Occipital lobe (tissue), 2 donors: ENCODE results near the gene TRMT112. TPM values are rescaled to one million over a fixed set of nuclear protein-coding genes. Genes with fewer than 3 reads are reported as not detected.
A peak's percentile ranks its signal among the peaks of the same experiment; 100 is the strongest.

Experiments used
- DNase-seq: peaks from one replicate; lab custom pipeline; 2025; lab: John Stamatoyannopoulos, UW
- total RNA-seq: library from RNA; depleted of rRNA; stranded (reverse); fragments of >200 nt; gene quantifications from one replicate; pipeline ENCODE4 v1.2.3, GENCODE V29; 2014

TRMT112 gene
- 81.9 TPM for total RNA-seq

GRCh38 chr11:64317325-64317960 lies at the start of gene TRMT112:
Gene TRMT112, minus strand, starts transcription at chr11:64317559. Its CDS starts 33 bp downstream, at chr11:64317526.
- peak; percentile 95 for DNase-seq

GRCh38 chr11:64366751-64367150 lies 49.4 kb upstream of the TRMT112 start:
- no peak for DNase-seq

- no peak for DNase-seq
Observed at GRCh38 chr11:64364911-64365310, 47.6 kb upstream of the TRMT112 start.

- DNase-seq = no peak
Observed at GRCh38 chr11:64364435-64364834, 47.1 kb upstream of the TRMT112 start.

GRCh38 chr11:64362339-64362738 lies 45.0 kb upstream of the TRMT112 start:
- no peak for DNase-seq

- no peak for DNase-seq
Observed at GRCh38 chr11:64361659-64362058, 44.3 kb upstream of the TRMT112 start.

GRCh38 chr11:64360448-64360921 lies 43.1 kb upstream of the TRMT112 start:
- no peak for DNase-seq

GRCh38 chr11:64359712-64360445 lies 42.5 kb upstream of the TRMT112 start:
- peak; percentile 36 for DNase-seq

GRCh38 chr11:64358907-64359711 lies 41.8 kb upstream of the TRMT112 start, which contains the start of gene RPS6KA4:
Gene RPS6KA4, plus strand, starts transcription at chr11:64359162. Its CDS starts 74 bp downstream, at chr11:64359236.
- peak; percentile 23 for DNase-seq

- no peak for DNase-seq
Observed at GRCh38 chr11:64358536-64358906, 41.2 kb upstream of the TRMT112 start.

GRCh38 chr11:64357904-64358535 lies 40.7 kb upstream of the TRMT112 start:
- no peak for DNase-seq

- DNase-seq = no peak
Observed at GRCh38 chr11:64357446-64357845, 40.1 kb upstream of the TRMT112 start.

GRCh38 chr11:64356498-64357411 lies 39.4 kb upstream of the TRMT112 start:
- DNase-seq = no peak

- peak; percentile 42 for DNase-seq
Observed at GRCh38 chr11:64355078-64355940, 38.0 kb upstream of the TRMT112 start.

GRCh38 chr11:64353715-64354506 lies 36.6 kb upstream of the TRMT112 start:
- DNase-seq = no peak

- no peak for DNase-seq
Observed at GRCh38 chr11:64352995-64353714, 35.8 kb upstream of the TRMT112 start.

- no peak for DNase-seq
Observed at GRCh38 chr11:64352099-64352994, 35.0 kb upstream of the TRMT112 start.
